Panc1 (cell line): Measurements from ENCODE around the gene CREB3L2.

Experiments used
- POLR2AphosphoS5 ChIP-seq: IDR thresholded peaks from 2 replicates; pipeline ENCODE4 v1.6.1; 2012; ENCODE audit warnings: mild to moderate bottlenecking, low read depth, low read length, moderate library complexity
- TCF7L2 ChIP-seq: IDR thresholded peaks from 2 replicates; pipeline ENCODE4 v1.6.1; 2011; ENCODE audit warnings: mild to moderate bottlenecking, low read depth, low read length, inconsistent platforms
- TF ChIP-seq, protein P1 (sequence below): fragments of 450-650 bp; IDR thresholded peaks from 2 replicates; pipeline ENCODE4 v1.5.1; 2017; ENCODE audit warnings: mild to moderate bottlenecking
- TF ChIP-seq, protein P2 (sequence below), 2 experiments: IDR thresholded peaks; 2 replicates each; pipeline ENCODE4 v1.6.1; 2011 to 2012; ENCODE audit warnings: low read depth in 2 of 2, control low read depth in 1 of 2, low read length in 1 of 2, mild to moderate bottlenecking in 1 of 2, moderate library complexity in 1 of 2; ENCODE audit not compliant: insufficient read depth in 1 of 2

GRCh38 chr7:137882806-137883205, 119.1 kb downstream of the CREB3L2 start:
- TF ChIP-seq, protein P1, sequence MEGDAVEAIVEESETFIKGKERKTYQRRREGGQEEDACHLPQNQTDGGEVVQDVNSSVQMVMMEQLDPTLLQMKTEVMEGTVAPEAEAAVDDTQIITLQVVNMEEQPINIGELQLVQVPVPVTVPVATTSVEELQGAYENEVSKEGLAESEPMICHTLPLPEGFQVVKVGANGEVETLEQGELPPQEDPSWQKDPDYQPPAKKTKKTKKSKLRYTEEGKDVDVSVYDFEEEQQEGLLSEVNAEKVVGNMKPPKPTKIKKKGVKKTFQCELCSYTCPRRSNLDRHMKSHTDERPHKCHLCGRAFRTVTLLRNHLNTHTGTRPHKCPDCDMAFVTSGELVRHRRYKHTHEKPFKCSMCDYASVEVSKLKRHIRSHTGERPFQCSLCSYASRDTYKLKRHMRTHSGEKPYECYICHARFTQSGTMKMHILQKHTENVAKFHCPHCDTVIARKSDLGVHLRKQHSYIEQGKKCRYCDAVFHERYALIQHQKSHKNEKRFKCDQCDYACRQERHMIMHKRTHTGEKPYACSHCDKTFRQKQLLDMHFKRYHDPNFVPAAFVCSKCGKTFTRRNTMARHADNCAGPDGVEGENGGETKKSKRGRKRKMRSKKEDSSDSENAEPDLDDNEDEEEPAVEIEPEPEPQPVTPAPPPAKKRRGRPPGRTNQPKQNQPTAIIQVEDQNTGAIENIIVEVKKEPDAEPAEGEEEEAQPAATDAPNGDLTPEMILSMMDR = no peak
- TF ChIP-seq, protein P2, sequence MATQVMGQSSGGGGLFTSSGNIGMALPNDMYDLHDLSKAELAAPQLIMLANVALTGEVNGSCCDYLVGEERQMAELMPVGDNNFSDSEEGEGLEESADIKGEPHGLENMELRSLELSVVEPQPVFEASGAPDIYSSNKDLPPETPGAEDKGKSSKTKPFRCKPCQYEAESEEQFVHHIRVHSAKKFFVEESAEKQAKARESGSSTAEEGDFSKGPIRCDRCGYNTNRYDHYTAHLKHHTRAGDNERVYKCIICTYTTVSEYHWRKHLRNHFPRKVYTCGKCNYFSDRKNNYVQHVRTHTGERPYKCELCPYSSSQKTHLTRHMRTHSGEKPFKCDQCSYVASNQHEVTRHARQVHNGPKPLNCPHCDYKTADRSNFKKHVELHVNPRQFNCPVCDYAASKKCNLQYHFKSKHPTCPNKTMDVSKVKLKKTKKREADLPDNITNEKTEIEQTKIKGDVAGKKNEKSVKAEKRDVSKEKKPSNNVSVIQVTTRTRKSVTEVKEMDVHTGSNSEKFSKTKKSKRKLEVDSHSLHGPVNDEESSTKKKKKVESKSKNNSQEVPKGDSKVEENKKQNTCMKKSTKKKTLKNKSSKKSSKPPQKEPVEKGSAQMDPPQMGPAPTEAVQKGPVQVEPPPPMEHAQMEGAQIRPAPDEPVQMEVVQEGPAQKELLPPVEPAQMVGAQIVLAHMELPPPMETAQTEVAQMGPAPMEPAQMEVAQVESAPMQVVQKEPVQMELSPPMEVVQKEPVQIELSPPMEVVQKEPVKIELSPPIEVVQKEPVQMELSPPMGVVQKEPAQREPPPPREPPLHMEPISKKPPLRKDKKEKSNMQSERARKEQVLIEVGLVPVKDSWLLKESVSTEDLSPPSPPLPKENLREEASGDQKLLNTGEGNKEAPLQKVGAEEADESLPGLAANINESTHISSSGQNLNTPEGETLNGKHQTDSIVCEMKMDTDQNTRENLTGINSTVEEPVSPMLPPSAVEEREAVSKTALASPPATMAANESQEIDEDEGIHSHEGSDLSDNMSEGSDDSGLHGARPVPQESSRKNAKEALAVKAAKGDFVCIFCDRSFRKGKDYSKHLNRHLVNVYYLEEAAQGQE (IDR thresholded peaks at IDR 0.05; ENCODE audit: insufficient read depth in 1 of 2, low read depth in 2 of 2, low read length in 1 of 2) = no peak
- TF ChIP-seq POLR2AphosphoS5 (no peak), TCF7L2 (no peak)
